ENCODE data around the gene TMED8.
"Not testable (repeated sequence)": the region's sequence is repeated elsewhere in the genome, so short reads cannot be mapped to it uniquely, and the experiment has no call there.

The TMED8 gene

GRCh38 chr14:77359626-77360025, 17.3 kb downstream of the TMED8 start:
- no peak for DNase-seq

DNA sequence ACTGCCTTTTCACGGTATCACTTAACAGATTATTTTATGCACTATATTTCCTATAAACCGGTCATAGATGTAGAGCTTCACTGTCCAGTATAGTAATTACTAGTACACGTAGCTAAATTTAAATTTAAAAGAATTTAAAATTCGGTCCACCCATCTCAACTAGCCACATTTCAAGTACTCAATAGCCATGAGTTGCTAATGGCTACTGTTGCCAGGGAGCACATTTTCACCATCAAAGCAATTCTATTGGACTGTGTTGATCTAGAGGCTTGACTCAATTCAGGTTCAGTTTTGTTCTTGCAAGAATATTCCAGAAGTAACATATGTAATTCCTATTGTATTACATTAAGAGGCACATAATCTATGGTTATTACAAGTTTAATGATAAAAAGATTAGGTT, 20.0 kb downstream of the TMED8 start:
- no peak for DNase-seq

- DNase-seq: no peak
Measured at GRCh38 chr14:77355811-77356210, 21.1 kb downstream of the TMED8 start.

DNA sequence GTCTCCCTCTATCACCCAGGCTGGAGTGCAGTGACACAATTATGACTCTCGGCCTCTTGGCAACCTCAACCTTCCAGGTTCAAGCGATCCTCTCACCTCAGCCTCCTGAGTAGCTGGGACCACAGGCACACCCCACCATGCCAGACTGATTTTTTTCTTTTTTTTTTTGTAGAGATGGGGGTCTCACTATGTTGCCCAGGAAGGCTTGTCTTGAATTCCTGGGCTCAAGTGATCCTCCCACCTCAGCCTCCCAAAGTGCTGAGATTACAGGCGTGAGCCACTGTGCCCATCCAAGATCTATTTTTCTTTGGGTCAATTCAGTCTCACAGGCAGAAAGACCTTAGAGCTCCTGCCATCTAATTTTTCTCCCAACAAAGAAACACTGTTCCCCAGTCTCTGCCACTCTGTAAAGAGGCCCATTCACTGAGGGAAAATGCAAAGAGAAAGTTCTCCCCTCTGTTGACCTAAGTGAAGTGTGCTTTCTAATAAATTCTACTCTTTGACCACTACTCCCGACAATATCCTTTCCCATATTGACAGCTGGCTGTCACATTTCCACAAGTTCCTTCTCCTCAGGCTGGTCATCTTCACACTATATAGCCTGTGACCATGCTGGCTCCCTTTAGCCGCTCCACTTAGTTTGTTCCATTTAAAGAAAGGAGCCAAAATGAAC, 23.3 kb downstream of the TMED8 start:
- no peak for DNase-seq

GRCh38 chr14:77347751-77348150, 29.1 kb downstream of the TMED8 start:
- DNase-seq: no peak

GRCh38 chr14:77346495-77346894, 30.4 kb downstream of the TMED8 start:
- no peak for DNase-seq

DNA sequence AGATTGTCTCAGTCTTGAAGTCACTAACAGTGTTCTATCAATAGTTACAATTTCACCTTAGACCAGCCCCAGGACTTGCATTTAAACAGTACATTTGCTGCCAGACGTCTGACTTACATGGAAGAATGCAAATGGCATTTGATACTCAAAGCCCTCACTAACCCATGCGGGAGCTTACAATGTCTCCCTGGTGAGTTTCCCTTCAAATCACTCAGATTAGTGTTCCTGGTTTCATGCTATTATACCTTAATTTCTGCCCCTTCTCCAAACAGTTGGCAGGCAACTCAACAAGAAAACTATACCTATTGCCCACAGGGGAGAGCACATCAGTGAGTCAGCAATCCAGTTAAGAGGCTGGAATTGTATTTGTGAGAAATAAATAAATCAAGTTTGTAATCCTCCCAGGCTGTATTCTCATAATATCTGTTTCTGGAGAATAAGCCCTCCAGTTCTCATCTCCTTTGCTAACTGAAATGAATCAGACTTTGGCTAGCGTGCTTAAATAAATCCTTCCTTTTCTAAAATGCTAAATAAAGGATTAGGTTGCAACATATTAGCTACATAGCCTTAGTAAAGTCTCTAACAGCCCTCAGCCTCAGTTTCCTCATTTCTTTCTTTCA, 32.4 kb downstream of the TMED8 start:
- DNase-seq: no peak

GRCh38 chr14:77343662-77344061, 33.2 kb downstream of the TMED8 start:
- DNase-seq: no peak

- no peak for DNase-seq
Measured at GRCh38 chr14:77342726-77343397, 34.0 kb downstream of the TMED8 start.

GRCh38 chr14:77340389-77340788, 36.5 kb downstream of the TMED8 start:
- DNase-seq: no peak

- no peak for DNase-seq
Measured at GRCh38 chr14:77339407-77339806, 37.5 kb downstream of the TMED8 start.

GRCh38 chr14:77338302-77338701, 38.6 kb downstream of the TMED8 start:
- DNase-seq: no peak

GRCh38 chr14:77337880-77338279, 39.0 kb downstream of the TMED8 start:
- DNase-seq: no peak

- not testable (repeated sequence) for DNase-seq
Measured at GRCh38 chr14:77337255-77337654, 39.6 kb downstream of the TMED8 start.

GRCh38 chr14:77335576-77335975, 41.3 kb downstream of the TMED8 start:
- DNase-seq: no peak

DNA sequence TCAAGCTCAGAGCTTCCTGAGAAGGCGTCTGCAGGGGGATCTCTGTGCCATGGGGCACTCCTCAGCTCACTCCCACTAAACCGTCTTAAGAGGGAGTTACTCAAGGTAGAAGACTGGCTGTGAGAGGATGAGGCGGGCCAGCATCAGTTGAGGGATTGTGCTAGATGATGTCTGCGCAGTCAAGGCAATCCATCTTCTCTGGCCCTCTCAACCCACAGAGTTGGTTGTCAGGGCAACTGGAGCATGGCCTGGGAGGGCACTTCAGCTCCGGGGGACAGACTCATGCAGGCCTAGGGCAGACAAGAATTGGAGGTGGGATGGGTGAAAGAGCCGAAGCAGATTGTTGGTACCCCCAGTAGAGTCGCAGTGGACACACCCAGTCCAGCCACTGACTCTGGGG, 47.0 kb downstream of the TMED8 start:
- DNase-seq: no peak

- DNase-seq: no peak
Measured at GRCh38 chr14:77327111-77327510, 49.8 kb downstream of the TMED8 start.

GRCh38 chr14:77325746-77326094, 51.2 kb downstream of the TMED8 start:
- no peak for DNase-seq

- no peak for DNase-seq
Measured at GRCh38 chr14:77324816-77325745, 51.8 kb downstream of the TMED8 start.

- DNase-seq: no peak
Measured at GRCh38 chr14:77324289-77324688, 52.6 kb downstream of the TMED8 start.

DNA sequence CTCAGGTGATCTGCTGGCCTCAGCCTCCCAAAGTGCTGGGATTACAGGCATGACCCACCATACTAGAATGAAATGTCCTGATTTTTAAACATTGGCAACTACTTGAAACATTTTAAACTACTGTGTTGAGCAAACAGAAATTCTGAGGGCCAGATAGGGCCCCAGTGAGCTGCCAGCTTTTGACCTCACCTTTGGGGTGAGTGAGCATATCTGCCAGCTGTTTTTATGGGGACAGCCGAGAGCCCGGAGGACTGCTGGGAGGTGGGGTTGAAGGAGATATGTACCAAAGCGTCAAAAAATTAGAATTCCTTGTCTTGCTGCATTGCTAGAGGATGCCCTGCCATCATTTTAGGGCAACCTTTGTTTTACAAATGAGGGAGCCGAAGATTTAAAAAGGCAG, 53.3 kb downstream of the TMED8 start:
- DNase-seq: no peak

DNA sequence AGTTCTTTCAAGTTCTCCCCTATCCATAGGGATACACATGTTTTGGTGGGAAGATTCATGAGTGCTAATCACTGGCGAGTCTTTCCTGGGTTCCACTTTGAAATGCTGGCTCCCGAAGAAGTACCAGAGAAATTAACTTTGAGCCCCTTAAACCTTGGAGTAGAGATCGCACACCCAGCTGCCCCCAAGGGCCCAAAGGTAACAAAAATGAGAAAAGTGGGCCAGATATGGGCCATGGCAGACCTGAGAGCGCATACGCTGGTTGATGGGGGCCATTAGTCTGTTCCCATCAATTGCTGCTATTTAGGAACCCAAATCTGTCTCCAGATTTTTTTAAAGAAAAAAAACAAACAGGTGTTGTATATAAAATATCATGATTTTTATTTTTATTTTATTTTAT, 53.9 kb downstream of the TMED8 start:
- DNase-seq: no peak

DNA sequence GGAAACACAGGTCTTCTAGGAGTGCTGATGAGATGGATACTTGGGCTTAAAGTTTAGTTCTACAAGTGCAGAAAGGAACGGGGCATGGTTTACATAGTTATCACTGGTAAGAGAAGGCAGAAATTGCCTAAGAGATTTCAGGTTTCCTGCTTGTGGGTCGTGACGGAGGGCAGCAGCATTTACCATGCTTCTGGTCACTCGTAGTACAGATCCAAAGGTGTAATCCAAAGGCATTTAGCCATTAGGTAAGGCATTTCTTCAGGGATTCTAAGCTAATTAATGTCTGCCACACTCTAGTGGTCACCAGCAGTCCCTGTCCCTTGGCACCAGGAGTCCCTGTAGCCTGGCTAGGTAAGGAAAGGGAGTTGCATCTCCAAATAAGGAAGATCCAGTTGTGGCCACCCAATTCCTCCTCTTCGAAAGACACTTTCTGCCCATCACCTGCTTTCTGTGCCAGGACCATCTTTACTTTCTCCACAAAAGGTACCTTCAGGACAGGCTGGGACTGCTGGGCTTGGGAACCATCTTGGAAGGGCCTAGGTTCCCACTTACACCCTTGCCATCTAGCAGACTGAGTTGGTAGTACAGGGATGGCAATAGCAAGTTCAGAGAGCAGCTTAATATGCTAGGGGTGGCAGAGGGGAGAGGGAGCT, 54.5 kb downstream of the TMED8 start:
- no peak for DNase-seq
